ENCODE measurements around the gene TXNRD2. TPM values are rescaled to one million over a fixed set of nuclear protein-coding genes. Genes with fewer than 3 reads are reported as not detected.
A peak's percentile ranks its signal among the peaks of the same experiment; 100 is the strongest.

TXNRD2 gene
- total RNA-seq, 4 donors from 2014 or later, result 8.0 to 11.3 (median 10.4) TPM

DNA sequence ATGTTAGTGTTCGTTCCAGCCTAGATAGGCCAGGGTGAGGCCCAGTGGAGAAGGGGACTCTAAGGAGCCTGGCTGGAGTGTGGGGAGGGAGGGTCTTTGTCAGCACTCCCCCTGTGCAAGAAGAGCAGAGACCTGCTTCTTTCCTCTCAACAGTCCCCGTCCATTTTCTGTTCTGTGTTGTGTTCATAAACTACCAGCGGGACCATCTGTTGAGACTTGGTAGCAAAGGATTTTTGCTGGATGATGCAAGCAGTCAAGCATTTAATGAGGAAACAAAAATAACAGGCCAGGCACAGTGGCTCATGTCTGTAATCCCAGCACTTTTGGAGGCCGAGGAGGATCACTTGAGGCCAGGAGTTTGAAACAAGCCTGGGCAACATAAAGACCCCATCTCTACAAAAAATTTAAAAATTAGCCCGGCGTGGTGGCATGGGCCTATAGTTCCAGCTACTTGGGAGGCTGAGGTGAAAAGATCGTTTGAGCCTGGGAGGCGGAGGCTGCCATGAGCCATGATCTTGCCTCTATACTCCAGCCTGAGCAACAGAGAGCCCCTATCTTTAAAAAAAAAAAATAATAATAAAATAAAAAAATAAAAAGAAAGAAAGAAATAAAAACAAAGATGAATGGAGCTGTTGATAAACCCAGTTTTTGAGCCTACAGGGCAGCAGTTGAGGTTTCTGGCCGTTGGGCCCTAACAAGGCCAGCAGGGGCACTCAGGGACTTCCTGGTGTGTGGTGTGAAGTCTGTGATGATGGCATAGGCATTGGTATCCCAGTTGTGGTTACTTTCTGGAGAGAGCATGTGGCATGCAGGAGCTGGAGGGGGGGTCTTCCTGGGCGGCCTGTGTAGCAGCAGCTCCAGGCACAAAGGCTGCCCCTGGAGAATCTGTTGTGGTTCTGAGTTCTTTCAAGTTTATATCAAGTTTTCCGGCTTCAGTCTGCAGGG is 1.7 kb upstream of the TXNRD2 start:
- intact Hi-C loops (cut with DNase I), result no loop called here
- peak in 1 of 4 donors; percentile 24 for TF ChIP-seq POLR2A (IDR thresholded peaks at IDR 0.05)
- peak in 1 of 6 experiments; percentile 5 for TF ChIP-seq CTCF (IDR thresholded peaks at IDR 0.05)
- H3K4me3 ChIP-seq, result peak overlapping the region in 3 of 4 donors; percentile 65 to 97 (median 80)
- peaks cover 25 to 70% (median 32%) of the 10 kb centered on the region in 3 donors for H3K4me1 ChIP-seq
- H3K36me3 ChIP-seq, result no peaks in the 10 kb centered on the region
- no peaks in the 10 kb centered on the region for H3K27me3 ChIP-seq
- DNase-seq, result no peak
- 45 to 47% methylated on average over 8 to 10 of the region's 11 CpGs for WGBS, 2 donors
- no peaks in the 10 kb centered on the region for H3K9me3 ChIP-seq
- H3K27ac ChIP-seq, result peak overlapping the region; percentile 92 to 97 (median 94)

DNA sequence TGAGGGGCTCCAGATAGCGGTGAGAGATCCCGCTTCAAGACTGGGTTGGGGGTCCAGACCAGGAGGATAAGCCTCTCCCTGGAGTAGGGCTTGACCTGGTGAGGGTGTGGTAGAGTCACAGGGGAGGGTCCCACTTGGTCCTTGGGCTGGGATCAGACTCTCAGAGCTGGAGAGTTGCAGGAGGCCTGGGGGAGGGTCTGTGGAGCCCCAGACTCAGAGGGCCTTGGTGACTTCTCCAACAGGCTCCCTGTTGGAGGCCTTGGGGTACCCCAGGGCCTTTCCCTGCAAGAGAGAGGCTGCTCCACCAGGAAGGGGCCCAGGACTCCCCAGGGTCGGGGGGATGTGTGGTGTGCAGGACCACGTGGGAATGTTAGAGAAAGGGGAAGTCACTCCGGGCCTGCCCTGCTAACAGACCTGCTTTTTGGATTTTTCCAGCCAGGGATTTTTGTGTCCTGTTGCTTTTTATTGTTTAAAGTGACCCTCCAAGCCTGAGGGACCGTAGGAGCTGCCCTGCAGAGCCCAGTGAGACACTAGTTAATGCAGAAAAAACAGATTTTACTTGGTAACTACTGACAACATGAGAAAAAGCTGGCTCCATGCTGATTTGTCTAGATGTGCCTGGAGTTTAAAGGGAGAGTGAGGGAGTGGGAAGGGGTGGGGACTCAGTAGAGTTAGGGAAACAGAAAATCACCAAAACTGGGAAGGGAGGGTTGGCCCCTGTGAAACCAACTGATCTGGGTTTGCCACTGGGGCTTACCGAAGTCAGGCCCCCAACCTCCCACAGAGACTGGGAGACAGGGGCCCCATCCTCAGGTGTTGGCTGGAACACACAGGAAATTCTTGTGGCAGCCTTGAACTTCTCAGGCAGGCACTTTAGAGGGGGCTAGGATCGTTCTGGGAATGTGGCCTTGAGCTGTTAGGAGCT is 801 bp upstream of the TXNRD2 start:
- Histone ChIP-seq H3K4me1 (peaks cover 25 to 67% (median 31%) of the 10 kb centered on the region in 3 donors), H3K4me3 (peak overlapping the region; percentile 65 to 97 (median 86)), H3K27ac (peak overlapping the region; percentile 92 to 97 (median 94)), H3K9me3 (no peaks in the 10 kb centered on the region), H3K36me3 (no peaks in the 10 kb centered on the region), H3K27me3 (no peaks in the 10 kb centered on the region)
- no peak for DNase-seq
- TF ChIP-seq POLR2A (IDR thresholded peaks at IDR 0.05), result peak in 2 of 4 donors; percentile 4 to 6
- no peak for TF ChIP-seq CTCF (IDR thresholded peaks at IDR 0.05)
- intact Hi-C loops (cut with DNase I), result no loop called here
- WGBS, 2 donors, result 0 to 3% methylated on average over 5 to 6 of the region's 8 CpGs

DNA sequence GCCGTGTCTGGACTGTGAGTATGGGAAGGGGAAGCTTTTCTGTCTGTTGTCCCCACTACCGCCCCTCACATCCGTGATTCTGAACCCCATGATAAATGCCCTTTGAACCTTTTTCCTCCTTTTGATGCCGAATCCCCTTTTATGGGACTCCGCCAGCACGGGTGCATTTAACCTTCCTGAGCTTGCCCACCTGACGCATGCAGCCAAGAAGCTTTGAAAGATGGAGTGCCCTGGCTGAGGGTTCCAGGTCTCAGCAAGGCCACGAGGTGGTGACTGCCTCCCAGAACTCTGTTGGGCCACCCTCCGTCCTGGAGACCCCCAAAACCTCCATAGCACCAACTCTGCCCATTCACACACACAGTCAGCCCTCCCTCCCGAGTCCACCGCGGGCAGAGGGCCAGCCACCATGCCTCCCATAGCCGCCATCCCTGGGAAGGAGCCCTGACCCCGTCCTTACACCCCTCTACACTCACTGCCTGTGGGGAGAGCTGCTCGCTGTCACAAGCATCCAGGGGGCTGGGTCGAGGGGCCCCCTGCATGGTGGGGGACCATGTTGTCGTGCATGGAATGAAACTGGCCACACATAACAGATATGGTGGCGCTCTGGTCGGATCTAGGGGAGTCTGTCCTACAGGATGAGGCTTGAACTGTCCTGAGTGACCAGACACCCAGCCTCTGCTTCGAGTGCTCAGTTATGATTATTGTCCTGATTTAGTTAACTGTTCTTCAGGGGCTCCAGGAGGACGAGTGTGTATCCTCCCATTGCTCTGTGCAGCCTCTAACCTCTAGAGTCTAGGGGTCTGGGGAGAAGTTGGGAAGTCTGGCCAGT is 868 bp downstream of the TXNRD2 start:
- H3K27ac ChIP-seq, result peak overlapping the region; percentile 92 to 97 (median 94)
- no peaks in the 10 kb centered on the region for H3K36me3 ChIP-seq
- WGBS, 2 donors, result 72 to 95% methylated on average over 12 to 16 of the region's 21 CpGs
- no peak for TF ChIP-seq POLR2A (IDR thresholded peaks at IDR 0.05)
- TF ChIP-seq CTCF (IDR thresholded peaks at IDR 0.05), result no peak
- DNase-seq, result no peak
- no peaks in the 10 kb centered on the region for H3K9me3 ChIP-seq
- H3K4me3 ChIP-seq, result peak overlapping the region; percentile 65 to 97 (median 86)
- intact Hi-C loops (cut with DNase I), result no loop called here
- H3K4me1 ChIP-seq, result peaks cover 25 to 53% (median 27%) of the 10 kb centered on the region in 3 donors
- no peaks in the 10 kb centered on the region for H3K27me3 ChIP-seq

DNA sequence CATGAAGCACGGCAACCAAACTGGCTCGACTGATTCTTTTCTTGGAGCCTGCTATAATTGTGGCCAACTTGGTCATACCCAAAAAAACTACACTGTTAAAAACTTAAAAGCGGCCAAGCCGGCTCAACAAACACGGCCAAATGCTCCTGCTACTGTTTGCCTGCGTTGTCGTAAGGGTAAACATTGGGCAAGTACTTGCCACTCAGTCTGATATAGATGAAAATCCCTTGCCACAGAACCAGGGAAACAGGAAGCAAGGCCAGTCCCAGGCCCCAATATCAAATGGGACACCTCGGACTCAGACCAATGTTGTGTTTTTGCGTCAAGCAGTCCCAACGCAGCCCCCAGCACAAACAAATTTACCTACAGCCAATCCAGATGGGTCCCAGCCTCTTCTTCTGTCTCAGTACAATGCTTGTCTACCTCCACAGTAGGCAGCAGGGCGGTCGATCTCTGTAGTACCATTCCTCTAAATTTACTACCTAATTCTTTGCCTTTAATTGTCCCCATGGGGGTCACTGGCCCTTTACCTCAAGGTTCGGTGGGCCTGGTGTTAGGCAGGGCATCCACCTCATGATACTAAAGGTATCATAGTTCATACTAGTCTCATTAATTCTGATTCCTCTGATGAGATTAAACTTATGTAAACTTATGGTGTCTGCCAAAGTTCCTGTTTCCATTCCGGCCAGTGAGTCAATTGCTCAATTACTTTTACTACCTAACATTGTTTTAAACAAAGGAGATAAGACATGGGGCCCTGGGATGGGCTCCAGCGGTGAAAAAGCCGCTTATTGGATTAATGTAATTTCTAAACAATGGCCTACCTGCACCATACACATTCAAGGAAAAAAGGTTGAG is 3.8 kb downstream of the TXNRD2 start:
- 77 to 82% methylated on average over 15 to 16 of the region's 16 CpGs for WGBS, 2 donors
- Histone ChIP-seq H3K36me3 (no peaks in the 10 kb centered on the region), H3K27me3 (no peaks in the 10 kb centered on the region), H3K27ac (no peak overlapping the region), H3K9me3 (no peaks in the 10 kb centered on the region), H3K4me1 (peaks cover 14 to 34% (median 17%) of the 10 kb centered on the region in 3 donors), H3K4me3 (no peak overlapping the region)
- intact Hi-C loops (cut with DNase I), result no loop called here
- DNase-seq, result no peak
- TF ChIP-seq CTCF (IDR thresholded peaks at IDR 0.05), result no peak
